ENCODE results near the gene GMDS. TPM values are rescaled to one million over a fixed set of nuclear protein-coding genes. Genes with fewer than 3 reads are reported as not detected.
A peak's percentile ranks its signal among the peaks of the same experiment; 100 is the strongest.

The GMDS gene
- total and polyA plus RNA-seq, 2 of the 13 experiments (the other 11 are each of a cell fraction or from before 2014, with no cell fraction given): 64.4 to 112 TPM

DNA sequence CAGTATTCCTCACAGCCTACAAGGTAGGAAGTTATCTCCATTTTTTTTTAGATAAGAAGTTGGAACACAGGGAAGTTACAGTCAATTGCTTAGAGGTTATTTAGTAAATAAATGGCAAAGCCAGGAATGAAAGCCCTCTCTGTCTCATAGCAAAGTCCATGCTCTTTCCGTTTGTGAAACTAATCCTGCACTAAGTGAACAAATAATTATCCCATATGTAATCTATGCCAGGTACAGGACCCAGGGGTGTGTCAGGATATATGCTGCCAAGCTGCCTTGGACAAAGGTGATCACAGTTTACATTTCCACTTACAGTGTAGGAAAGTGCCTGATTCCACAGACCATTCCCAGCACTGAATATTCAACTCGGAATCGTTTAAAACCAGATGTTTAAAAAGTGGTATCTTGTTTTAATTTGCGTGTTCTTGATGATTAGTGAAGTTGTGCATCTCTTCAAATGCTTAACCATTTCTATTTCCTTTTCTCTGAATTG, 13.6 kb upstream of the GMDS start (continued):
- TF ChIP-seq HMGXB4 (CRISPR knock-in tag; IDR thresholded peaks at IDR 0.05; ENCODE audit: borderline replicate concordance in 1 of 2, low read depth in 1 of 2) (peak; percentile 56 to 65; a peak in 2 of 4 replicates), ELF1 (CRISPR knock-in tag; IDR thresholded peaks at IDR 0.05) (no peak), NPAS2 (CRISPR knock-in tag; IDR thresholded peaks at IDR 0.05; ENCODE audit: borderline replicate concordance) (no peak), ERF (CRISPR knock-in tag; IDR thresholded peaks at IDR 0.05) (peak; percentile 34; the same call in 1 of the 2 replicates), DR1 (CRISPR knock-in tag; IDR thresholded peaks at IDR 0.05) (no peak), ZNF256 (CRISPR knock-in tag; conservative IDR thresholded peaks at IDR 0.05) (no peak), NFYB (CRISPR knock-in tag; IDR thresholded peaks at IDR 0.05) (no peak), SALL2 (CRISPR knock-in tag; IDR thresholded peaks at IDR 0.05) (no peak), PPARG (CRISPR knock-in tag; conservative IDR thresholded peaks at IDR 0.05) (peak; percentile 91), ZNF441 (CRISPR knock-in tag; IDR thresholded peaks at IDR 0.05; ENCODE audit: borderline replicate concordance) (no peak), ZNF605 (CRISPR knock-in tag; IDR thresholded peaks at IDR 0.05) (no peak), ZNF615 (CRISPR knock-in tag; IDR thresholded peaks at IDR 0.05; ENCODE audit: borderline replicate concordance) (no peak), ZNF749 (CRISPR knock-in tag; IDR thresholded peaks at IDR 0.05; ENCODE audit: borderline replicate concordance) (peak; percentile 67; the same call in 1 of the 2 replicates), ZNF577 (CRISPR knock-in tag; IDR thresholded peaks at IDR 0.05; ENCODE audit: borderline replicate concordance, low read depth) (no peak), IRF2 (CRISPR knock-in tag; IDR thresholded peaks at IDR 0.05) (peak; percentile 69; the same call in 1 of the 2 replicates), HNF1B (CRISPR knock-in tag; IDR thresholded peaks at IDR 0.05) (no peak), IKZF5 (CRISPR knock-in tag; IDR thresholded peaks at IDR 0.05) (peak; percentile 85), ZNF124 (CRISPR knock-in tag; IDR thresholded peaks at IDR 0.05) (peak; percentile 67; the same call in 1 of the 2 replicates), TRIM24 (CRISPR knock-in tag; IDR thresholded peaks at IDR 0.05) (no peak), TAF15 (IDR thresholded peaks at IDR 0.05; ENCODE audit: low read depth, low read length, poor library complexity, severe bottlenecking) (no peak), ZBTB21 (CRISPR knock-in tag; IDR thresholded peaks at IDR 0.05) (no peak), SPEN (CRISPR knock-in tag; IDR thresholded peaks at IDR 0.05; ENCODE audit: low read depth) (no peak; the same call in 1 of the 2 replicates), ZNF713 (CRISPR knock-in tag; IDR thresholded peaks at IDR 0.05) (no peak), REPIN1 (CRISPR knock-in tag; IDR thresholded peaks at IDR 0.05; ENCODE audit: borderline replicate concordance, low read depth) (peak; percentile 81)
- TF ChIP-seq, protein P1, sequence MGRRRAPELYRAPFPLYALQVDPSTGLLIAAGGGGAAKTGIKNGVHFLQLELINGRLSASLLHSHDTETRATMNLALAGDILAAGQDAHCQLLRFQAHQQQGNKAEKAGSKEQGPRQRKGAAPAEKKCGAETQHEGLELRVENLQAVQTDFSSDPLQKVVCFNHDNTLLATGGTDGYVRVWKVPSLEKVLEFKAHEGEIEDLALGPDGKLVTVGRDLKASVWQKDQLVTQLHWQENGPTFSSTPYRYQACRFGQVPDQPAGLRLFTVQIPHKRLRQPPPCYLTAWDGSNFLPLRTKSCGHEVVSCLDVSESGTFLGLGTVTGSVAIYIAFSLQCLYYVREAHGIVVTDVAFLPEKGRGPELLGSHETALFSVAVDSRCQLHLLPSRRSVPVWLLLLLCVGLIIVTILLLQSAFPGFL (CRISPR knock-in tag; IDR thresholded peaks at IDR 0.05): no peak
